HCT116 (cell line): ENCODE measurements around the gene DGKG.

Source experiments
- EZH2 ChIP-seq: fragments of 200-600 bp; sonication (generic); IDR thresholded peaks from 2 replicates; pipeline ENCODE4 v1.6.1; 2017; ENCODE audit warnings: antibody characterized with exemption, mixed run types
- POLR2AphosphoS5 ChIP-seq: IDR thresholded peaks from 2 replicates; pipeline ENCODE4 v1.6.1; 2011; ENCODE audit warnings: mild to moderate bottlenecking, low read depth, low read length, moderate library complexity
- TF ChIP-seq, protein P1 (sequence below): IDR thresholded peaks from 2 replicates; pipeline ENCODE4 v1.6.1; 2012
- TF ChIP-seq, protein P2 (sequence below), 3 experiments: fragments of 200-600 bp in 1 of 3; sonication (generic) in 1 of 3; IDR thresholded peaks in 2 of 3; conservative IDR thresholded peaks in 1 of 3; 2 replicates each; pipeline ENCODE4 v1.5.1; 2012 to 2017; ENCODE audit warnings: low read depth in 2 of 3, low read length in 2 of 3, antibody characterized with exemption in 1 of 3, borderline replicate concordance in 1 of 3, control low read depth in 1 of 3, mild to moderate bottlenecking in 1 of 3, mixed read lengths in 1 of 3, mixed run types in 1 of 3, moderate library complexity in 1 of 3; ENCODE audit not compliant: insufficient read depth in 1 of 3

- TF ChIP-seq, protein P1, sequence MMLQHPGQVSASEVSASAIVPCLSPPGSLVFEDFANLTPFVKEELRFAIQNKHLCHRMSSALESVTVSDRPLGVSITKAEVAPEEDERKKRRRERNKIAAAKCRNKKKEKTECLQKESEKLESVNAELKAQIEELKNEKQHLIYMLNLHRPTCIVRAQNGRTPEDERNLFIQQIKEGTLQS: no peak
- TF ChIP-seq, protein P2, sequence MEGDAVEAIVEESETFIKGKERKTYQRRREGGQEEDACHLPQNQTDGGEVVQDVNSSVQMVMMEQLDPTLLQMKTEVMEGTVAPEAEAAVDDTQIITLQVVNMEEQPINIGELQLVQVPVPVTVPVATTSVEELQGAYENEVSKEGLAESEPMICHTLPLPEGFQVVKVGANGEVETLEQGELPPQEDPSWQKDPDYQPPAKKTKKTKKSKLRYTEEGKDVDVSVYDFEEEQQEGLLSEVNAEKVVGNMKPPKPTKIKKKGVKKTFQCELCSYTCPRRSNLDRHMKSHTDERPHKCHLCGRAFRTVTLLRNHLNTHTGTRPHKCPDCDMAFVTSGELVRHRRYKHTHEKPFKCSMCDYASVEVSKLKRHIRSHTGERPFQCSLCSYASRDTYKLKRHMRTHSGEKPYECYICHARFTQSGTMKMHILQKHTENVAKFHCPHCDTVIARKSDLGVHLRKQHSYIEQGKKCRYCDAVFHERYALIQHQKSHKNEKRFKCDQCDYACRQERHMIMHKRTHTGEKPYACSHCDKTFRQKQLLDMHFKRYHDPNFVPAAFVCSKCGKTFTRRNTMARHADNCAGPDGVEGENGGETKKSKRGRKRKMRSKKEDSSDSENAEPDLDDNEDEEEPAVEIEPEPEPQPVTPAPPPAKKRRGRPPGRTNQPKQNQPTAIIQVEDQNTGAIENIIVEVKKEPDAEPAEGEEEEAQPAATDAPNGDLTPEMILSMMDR (IDR thresholded peaks at IDR 0.05 in 2 of 3, conservative IDR thresholded peaks at IDR 0.05 in 1 of 3; ENCODE audit: borderline replicate concordance in 1 of 3, insufficient read depth in 1 of 3, low read depth in 2 of 3, low read length in 2 of 3): no peak
- TF ChIP-seq POLR2AphosphoS5: no peak
- TF ChIP-seq EZH2: no peak
Observed at GRCh38 chr3:186273586-186273985, 88.4 kb downstream of the DGKG start.
